NB4 (cell line): ENCODE measurements around the gene TERC.

Source experiments
- DNase-seq: peaks from one replicate; pipeline ENCODE4 v3.0.0; 2010; ENCODE audit warnings: low read depth
- H3K4me3 ChIP-seq: one replicate; pipeline ENCODE4 v1.5.1; 2011; ENCODE audit warnings: mild to moderate bottlenecking, low read depth, low read length, moderate library complexity
- CTCF ChIP-seq: IDR thresholded peaks from one replicate; pipeline ENCODE4 v1.5.1; 2012; ENCODE audit warnings: low read depth, low read length
- MAX ChIP-seq: IDR thresholded peaks from 2 replicates; pipeline ENCODE4 v1.6.1; 2011; ENCODE audit warnings: low read depth, low read length
- MYC ChIP-seq: IDR thresholded peaks from 2 replicates; pipeline ENCODE4 v1.6.1; 2011; ENCODE audit warnings: low read depth, low read length
- POLR2A ChIP-seq: IDR thresholded peaks from 2 replicates; pipeline ENCODE4 v1.6.1; 2011; ENCODE audit warnings: mild to moderate bottlenecking; ENCODE audit not compliant: insufficient read length; ENCODE audit errors: extremely low read depth

Gene TERC

GRCh38 chr3:169764312-169764881, 463 bp downstream of the TERC start:
- DNase-seq: peak; percentile 77
- H3K4me3 ChIP-seq: peak overlapping the region; percentile 66
- no peak for TF ChIP-seq MAX
- no peak for TF ChIP-seq CTCF
- TF ChIP-seq POLR2A: peak; percentile 36
- no peak for TF ChIP-seq MYC

GRCh38 chr3:169760479-169760878, 4.4 kb downstream of the TERC start:
- TF ChIP-seq CTCF (no peak), POLR2A (no peak), MYC (no peak), MAX (no peak)
- H3K4me3 ChIP-seq: no peak overlapping the region
- peak; percentile 23 for DNase-seq

GRCh38 chr3:169759256-169759655, 5.6 kb downstream of the TERC start:
- DNase-seq: peak; percentile 36
- no peak overlapping the region for H3K4me3 ChIP-seq
- TF ChIP-seq MAX (no peak), CTCF (no peak), POLR2A (no peak), MYC (no peak)

GRCh38 chr3:169758359-169758994, 6.4 kb downstream of the TERC start:
- no peak overlapping the region for H3K4me3 ChIP-seq
- no peak for DNase-seq
- TF ChIP-seq POLR2A: no peak
- TF ChIP-seq CTCF: no peak
- TF ChIP-seq MAX: no peak
- no peak for TF ChIP-seq MYC

GRCh38 chr3:169755488-169755887, 9.4 kb downstream of the TERC start:
- no peak for DNase-seq
- H3K4me3 ChIP-seq: no peak overlapping the region
- no peak for TF ChIP-seq POLR2A
- TF ChIP-seq CTCF: no peak
- TF ChIP-seq MYC: no peak
- no peak for TF ChIP-seq MAX
